ENCODE measurements around the gene TRIM9. TPM values are rescaled to one million over a fixed set of nuclear protein-coding genes. Genes with fewer than 3 reads are reported as not detected.
"Not testable (repeated sequence)": the region's sequence is repeated elsewhere in the genome, so short reads cannot be mapped to it uniquely, and the experiment has no call there.

TRIM9 gene
- polyA plus RNA-seq, 1 experiment: 0.06 TPM

- TF ChIP-seq CTCF (IDR thresholded peaks at IDR 0.05; ENCODE audit: low read depth, low read length): no peak
- H3K9me3 ChIP-seq (ENCODE audit: control insufficient read depth, insufficient read depth, low read length): no peaks in the 10 kb centered on the region
- no peak overlapping the region for H3K4me3 ChIP-seq (ENCODE audit: low read depth, low read length)
- no peak for DNase-seq (ENCODE audit: low read depth, low spot score)
- ChIA-PET POLR2A (no interaction called here), CTCF (no interaction called here)
- H3K27ac ChIP-seq (ENCODE audit: low read depth, low read length): no peak overlapping the region
- peaks cover 13% of the 10 kb centered on the region for H3K27me3 ChIP-seq (ENCODE audit: control insufficient read depth, insufficient read depth, low read length)
Measured at GRCh38 chr14:50999726-51000125, 95.2 kb downstream of the TRIM9 start.

- Histone ChIP-seq H3K27me3 (ENCODE audit: control insufficient read depth, insufficient read depth, low read length) (peaks cover 15% of the 10 kb centered on the region), H3K9me3 (ENCODE audit: control insufficient read depth, insufficient read depth, low read length) (no peaks in the 10 kb centered on the region), H3K27ac (ENCODE audit: low read depth, low read length) (no peak overlapping the region), H3K4me3 (ENCODE audit: low read depth, low read length) (no peak overlapping the region)
- no peak for TF ChIP-seq CTCF (IDR thresholded peaks at IDR 0.05; ENCODE audit: low read depth, low read length)
- ChIA-PET POLR2A (no interaction called here), CTCF (no interaction called here)
- no peak for DNase-seq (ENCODE audit: low read depth, low spot score)
Measured at GRCh38 chr14:50998612-50999011, 96.3 kb downstream of the TRIM9 start.

GRCh38 chr14:50997712-50998111 lies 97.2 kb downstream of the TRIM9 start:
- TF ChIP-seq CTCF (IDR thresholded peaks at IDR 0.05; ENCODE audit: low read depth, low read length): no peak
- Histone ChIP-seq H3K27me3 (ENCODE audit: control insufficient read depth, insufficient read depth, low read length) (peaks cover 17% of the 10 kb centered on the region), H3K4me3 (ENCODE audit: low read depth, low read length) (no peak overlapping the region), H3K9me3 (ENCODE audit: control insufficient read depth, insufficient read depth, low read length) (no peaks in the 10 kb centered on the region), H3K27ac (ENCODE audit: low read depth, low read length) (no peak overlapping the region)
- ChIA-PET POLR2A (no interaction called here), CTCF (no interaction called here)
- no peak for DNase-seq (ENCODE audit: low read depth, low spot score)

- H3K27ac ChIP-seq (ENCODE audit: low read depth, low read length); H3K4me3 ChIP-seq (ENCODE audit: low read depth, low read length); DNase-seq (ENCODE audit: low read depth, low spot score); CTCF ChIA-PET; POLR2A ChIA-PET; H3K9me3 ChIP-seq (ENCODE audit: control insufficient read depth, insufficient read depth, low read length): not testable (repeated sequence)
- H3K27me3 ChIP-seq (ENCODE audit: control insufficient read depth, insufficient read depth, low read length): peaks cover 22% of the 10 kb centered on the region
Measured at GRCh38 chr14:50994158-50994557, 100.7 kb downstream of the TRIM9 start.

GRCh38 chr14:50985859-50986331 lies 109.0 kb downstream of the TRIM9 start:
- ChIA-PET POLR2A (no interaction called here), CTCF (no interaction called here)
- TF ChIP-seq CTCF (IDR thresholded peaks at IDR 0.05; ENCODE audit: low read depth, low read length): no peak
- Histone ChIP-seq H3K27me3 (ENCODE audit: control insufficient read depth, insufficient read depth, low read length) (peaks cover 38% of the 10 kb centered on the region), H3K4me3 (ENCODE audit: low read depth, low read length) (no peak overlapping the region), H3K9me3 (ENCODE audit: control insufficient read depth, insufficient read depth, low read length) (no peaks in the 10 kb centered on the region), H3K27ac (ENCODE audit: low read depth, low read length) (no peak overlapping the region)
- DNase-seq (ENCODE audit: low read depth, low spot score): no peak

Data from AG04450 (cell line).